BLaER1 (cell line): Measurements from ENCODE around the gene S100A4.

Experiments
- H3K27ac ChIP-seq: shearing (Covaris generic); formaldehyde crosslinking; 2 replicates; pipeline ENCODE4 v1.8.1; 2022
- H3K27me3 ChIP-seq: shearing (Covaris generic); formaldehyde crosslinking; 2 replicates; pipeline ENCODE4 v1.8.1; 2022
- H3K36me3 ChIP-seq: shearing (Covaris generic); formaldehyde crosslinking; 2 replicates; pipeline ENCODE4 v1.8.1; 2022
- H3K4me1 ChIP-seq: shearing (Covaris generic); formaldehyde crosslinking; 2 replicates; pipeline ENCODE4 v1.8.1; 2022
- H3K4me2 ChIP-seq: shearing (Covaris generic); formaldehyde crosslinking; 2 replicates; pipeline ENCODE4 v1.8.1; 2022
- H3K4me3 ChIP-seq: shearing (Covaris generic); formaldehyde crosslinking; 2 replicates; pipeline ENCODE4 v1.8.1; 2022
- H3K9ac ChIP-seq: shearing (Covaris generic); formaldehyde crosslinking; 2 replicates; pipeline ENCODE4 v1.8.1; 2022
- H3K9me3 ChIP-seq: shearing (Covaris generic); formaldehyde crosslinking; 2 replicates; pipeline ENCODE4 v1.8.1; 2022
- H4K20me1 ChIP-seq: shearing (Covaris generic); formaldehyde crosslinking; 2 replicates; pipeline ENCODE4 v1.8.1; 2022
- Cebpa-rat ChIP-seq: shearing (Covaris generic); IDR thresholded peaks from 2 replicates; pipeline ENCODE4 v1.8.1; 2022

S100A4 gene

DNA sequence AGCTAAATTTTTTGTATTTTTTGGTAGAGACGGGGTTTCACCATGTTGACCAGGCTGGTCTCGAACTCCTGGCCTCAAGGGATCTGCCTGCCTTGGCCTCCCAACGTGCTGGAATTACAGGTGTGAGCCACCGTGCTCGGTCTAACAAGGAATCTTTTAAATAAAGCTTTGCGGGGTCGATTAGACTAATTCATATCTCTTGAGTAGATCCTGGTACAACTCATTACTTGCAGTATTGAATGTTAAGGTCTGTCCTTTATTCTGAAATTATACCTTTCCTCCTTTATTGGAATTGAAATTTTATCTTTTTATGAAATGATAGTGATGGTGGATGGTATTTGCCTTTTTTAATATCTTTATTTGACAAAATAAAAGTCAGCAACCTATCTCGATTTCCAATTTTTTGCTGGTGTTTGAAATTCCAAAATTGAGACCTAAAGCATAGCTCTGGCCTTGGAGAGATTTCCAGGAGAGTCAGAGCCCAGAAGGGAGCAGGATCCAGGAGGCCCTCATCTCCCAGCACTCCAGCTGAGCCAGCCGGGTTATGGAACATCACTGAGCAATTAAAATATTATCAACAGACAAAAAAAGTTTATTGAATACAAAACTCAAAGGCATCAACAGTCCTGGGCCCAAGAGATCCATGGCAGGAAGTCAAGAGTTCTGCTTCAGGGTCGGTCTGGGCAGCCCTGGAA, 15.3 kb upstream of the S100A4 start:
- no peak for TF ChIP-seq Cebpa-rat
- Histone ChIP-seq H3K36me3 (no peaks in the 10 kb centered on the region), H3K9me3 (no peaks in the 10 kb centered on the region), H3K4me2 (no peak overlapping the region), H3K4me3 (no peak overlapping the region), H3K9ac (no peak overlapping the region), H3K4me1 (peaks cover 23% of the 10 kb centered on the region), H4K20me1 (no peaks in the 10 kb centered on the region), H3K27me3 (no peaks in the 10 kb centered on the region), H3K27ac (no peak overlapping the region)

DNA sequence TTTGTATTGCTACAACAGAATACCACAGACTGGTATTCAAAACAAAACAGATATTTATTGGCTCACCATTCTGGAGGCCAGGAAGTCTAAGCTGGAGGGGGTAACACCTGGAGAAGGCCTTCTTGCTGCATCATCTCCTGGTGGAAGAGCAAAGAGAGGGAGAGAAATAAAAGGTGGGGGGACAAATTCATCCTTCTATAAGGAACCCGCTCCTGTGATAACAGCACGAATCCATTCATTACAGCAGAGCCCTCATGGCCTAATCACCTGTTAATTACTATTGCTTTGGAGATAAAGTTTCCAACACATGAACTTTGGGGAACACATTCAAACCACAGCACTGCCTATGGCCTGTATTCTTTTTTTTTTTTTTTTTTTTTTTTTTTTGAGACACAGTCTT, 14.6 kb upstream of the S100A4 start:
- H4K20me1 ChIP-seq = no peaks in the 10 kb centered on the region
- H3K27ac ChIP-seq = no peak overlapping the region
- H3K27me3 ChIP-seq = no peaks in the 10 kb centered on the region
- H3K4me2 ChIP-seq = no peak overlapping the region
- H3K9me3 ChIP-seq = no peaks in the 10 kb centered on the region
- no peak overlapping the region for H3K4me3 ChIP-seq
- peaks cover 16% of the 10 kb centered on the region for H3K4me1 ChIP-seq
- no peak for TF ChIP-seq Cebpa-rat
- H3K36me3 ChIP-seq = no peaks in the 10 kb centered on the region
- H3K9ac ChIP-seq = no peak overlapping the region

DNA sequence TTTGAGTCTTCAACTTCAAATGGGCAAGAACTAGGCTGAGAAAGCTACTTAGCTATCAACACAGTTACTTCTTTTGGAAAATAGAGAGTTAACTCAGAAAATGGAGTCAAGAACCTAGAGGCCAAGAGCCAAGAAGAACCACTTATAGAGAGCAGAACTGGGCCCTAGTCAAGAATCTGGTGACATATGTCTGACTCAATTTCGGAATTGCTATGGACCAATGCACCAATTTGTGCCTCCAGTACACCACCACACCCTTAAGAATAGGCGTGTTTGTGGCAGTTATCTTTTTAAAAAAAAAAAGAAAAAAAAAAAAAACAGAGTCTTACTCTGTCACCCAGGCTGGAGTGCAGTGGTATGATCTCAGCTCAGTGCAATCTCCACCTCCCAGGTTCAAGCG, 12.3 kb upstream of the S100A4 start:
- no peak for TF ChIP-seq Cebpa-rat
- Histone ChIP-seq H3K4me3 (no peak overlapping the region), H3K4me1 (peaks cover 16% of the 10 kb centered on the region), H4K20me1 (no peaks in the 10 kb centered on the region), H3K9me3 (no peaks in the 10 kb centered on the region), H3K27me3 (no peaks in the 10 kb centered on the region), H3K27ac (no peak overlapping the region), H3K36me3 (no peaks in the 10 kb centered on the region), H3K4me2 (no peak overlapping the region), H3K9ac (no peak overlapping the region)

DNA sequence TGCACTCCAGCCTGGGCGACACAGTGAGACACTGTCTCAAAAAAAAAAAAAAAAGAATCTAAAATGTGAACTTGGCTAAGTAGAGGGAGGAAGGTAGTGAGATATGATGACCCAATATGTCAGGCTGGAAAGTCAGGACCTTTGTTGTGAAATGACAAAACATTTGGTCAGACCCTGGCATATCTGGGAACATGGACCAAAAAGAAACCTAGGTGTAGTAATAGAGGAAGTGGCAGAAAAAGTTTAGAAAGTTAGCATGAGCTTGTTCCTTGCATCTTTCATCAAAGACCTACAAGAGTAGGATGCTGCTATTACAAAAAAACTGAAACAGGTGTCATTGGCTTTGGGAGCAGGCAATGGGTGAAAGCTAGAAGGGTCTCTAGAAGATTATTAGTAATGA, 10.7 kb upstream of the S100A4 start:
- Histone ChIP-seq H3K27ac (no peak overlapping the region), H3K4me2 (no peak overlapping the region), H3K9me3 (no peaks in the 10 kb centered on the region), H3K9ac (no peak overlapping the region), H3K27me3 (no peaks in the 10 kb centered on the region), H4K20me1 (no peaks in the 10 kb centered on the region), H3K4me1 (peaks cover 17% of the 10 kb centered on the region), H3K36me3 (no peaks in the 10 kb centered on the region), H3K4me3 (no peak overlapping the region)
- no peak for TF ChIP-seq Cebpa-rat

DNA sequence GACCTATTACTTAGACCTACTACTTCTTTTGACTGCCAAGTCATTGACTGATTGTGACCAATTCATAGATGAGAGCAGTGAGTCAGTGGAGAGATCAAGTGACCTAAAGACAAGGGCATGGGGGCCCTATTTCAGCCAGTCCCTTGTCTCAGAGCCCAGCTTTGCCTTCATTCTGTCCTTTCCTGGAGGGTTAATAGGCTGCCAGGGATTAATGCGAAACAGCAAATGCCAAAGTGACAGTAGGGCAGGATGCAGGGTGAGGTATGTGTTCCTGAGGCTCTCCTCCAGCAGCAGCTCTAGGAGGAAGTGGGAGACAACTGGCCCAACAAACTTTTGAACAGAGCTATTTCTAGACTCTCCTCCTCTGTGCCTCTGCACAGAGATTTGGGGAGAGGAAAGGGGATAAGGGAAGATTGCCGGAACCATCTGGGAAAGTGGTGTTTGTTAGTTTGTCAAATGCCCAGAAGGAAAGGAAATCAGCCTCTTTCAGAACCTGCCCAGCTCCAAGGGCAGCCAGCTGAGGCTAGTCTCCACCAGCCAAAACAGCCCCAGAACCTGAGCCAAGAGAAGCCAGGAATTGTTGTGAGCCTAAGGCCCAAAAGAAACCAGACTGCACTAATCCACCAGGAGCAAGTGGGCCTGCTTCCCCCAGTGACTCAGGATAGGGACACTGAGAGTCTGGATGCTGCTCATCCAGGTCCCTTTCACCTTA, 8.4 kb upstream of the S100A4 start:
- Histone ChIP-seq H4K20me1 (no peaks in the 10 kb centered on the region), H3K27me3 (no peaks in the 10 kb centered on the region), H3K4me3 (no peak overlapping the region), H3K36me3 (no peaks in the 10 kb centered on the region), H3K9me3 (no peaks in the 10 kb centered on the region), H3K4me1 (peaks cover 41% of the 10 kb centered on the region), H3K9ac (no peak overlapping the region), H3K27ac (no peak overlapping the region; the same call in 1 of the 2 replicates), H3K4me2 (peak overlapping the region; percentile 43)
- no peak for TF ChIP-seq Cebpa-rat

DNA sequence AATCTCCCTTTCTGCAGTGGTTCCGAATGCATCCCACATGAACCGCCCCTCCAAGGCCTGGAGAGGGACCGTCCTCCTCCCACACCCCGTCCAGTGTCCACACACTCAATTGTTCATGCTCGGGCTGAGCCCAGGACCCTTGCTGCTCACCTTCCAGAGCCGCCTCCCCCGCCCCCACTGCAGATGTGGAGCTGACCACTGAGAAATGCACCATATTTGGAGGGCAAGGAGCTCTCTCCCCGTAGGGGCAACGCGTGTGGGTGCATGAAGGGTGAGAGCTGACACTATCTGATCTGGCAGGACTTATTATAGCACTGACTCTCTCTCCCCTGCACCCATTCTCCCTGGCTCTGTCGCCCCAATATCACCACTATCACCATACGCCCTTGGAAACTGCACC, 7.5 kb upstream of the S100A4 start:
- Histone ChIP-seq H4K20me1 (no peaks in the 10 kb centered on the region), H3K4me1 (peaks cover 49% of the 10 kb centered on the region), H3K9me3 (no peaks in the 10 kb centered on the region), H3K9ac (no peak overlapping the region), H3K36me3 (no peaks in the 10 kb centered on the region), H3K27me3 (no peaks in the 10 kb centered on the region), H3K4me3 (no peak overlapping the region), H3K4me2 (peak overlapping the region; percentile 43), H3K27ac (no peak overlapping the region)
- no peak for TF ChIP-seq Cebpa-rat

DNA sequence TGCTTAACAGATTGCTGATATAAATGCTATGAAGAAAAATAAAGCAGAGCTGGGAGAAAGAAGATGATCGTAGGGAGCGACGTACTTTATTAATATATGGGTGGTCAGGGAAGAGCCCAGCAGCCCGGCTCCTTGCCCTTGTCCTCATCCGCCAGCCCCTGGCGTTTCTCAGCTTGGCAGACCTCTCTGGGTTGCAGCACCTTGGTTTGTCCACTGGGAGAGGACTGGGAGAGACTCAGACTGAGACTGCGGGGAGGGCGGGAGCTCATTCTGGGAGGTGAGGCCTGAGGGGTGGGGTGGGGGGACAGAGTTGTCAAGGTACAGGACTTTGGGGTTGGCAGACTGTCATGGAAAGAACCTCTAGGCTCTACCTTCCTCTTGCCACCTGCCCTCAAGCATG, 6.7 kb upstream of the S100A4 start:
- peaks cover 57% of the 10 kb centered on the region for H3K4me1 ChIP-seq
- H3K4me3 ChIP-seq = no peak overlapping the region
- no peak overlapping the region for H3K4me2 ChIP-seq
- no peaks in the 10 kb centered on the region for H4K20me1 ChIP-seq
- TF ChIP-seq Cebpa-rat = no peak
- H3K9ac ChIP-seq = no peak overlapping the region
- H3K9me3 ChIP-seq = no peaks in the 10 kb centered on the region
- no peaks in the 10 kb centered on the region for H3K36me3 ChIP-seq
- H3K27me3 ChIP-seq = no peaks in the 10 kb centered on the region
- no peak overlapping the region for H3K27ac ChIP-seq

DNA sequence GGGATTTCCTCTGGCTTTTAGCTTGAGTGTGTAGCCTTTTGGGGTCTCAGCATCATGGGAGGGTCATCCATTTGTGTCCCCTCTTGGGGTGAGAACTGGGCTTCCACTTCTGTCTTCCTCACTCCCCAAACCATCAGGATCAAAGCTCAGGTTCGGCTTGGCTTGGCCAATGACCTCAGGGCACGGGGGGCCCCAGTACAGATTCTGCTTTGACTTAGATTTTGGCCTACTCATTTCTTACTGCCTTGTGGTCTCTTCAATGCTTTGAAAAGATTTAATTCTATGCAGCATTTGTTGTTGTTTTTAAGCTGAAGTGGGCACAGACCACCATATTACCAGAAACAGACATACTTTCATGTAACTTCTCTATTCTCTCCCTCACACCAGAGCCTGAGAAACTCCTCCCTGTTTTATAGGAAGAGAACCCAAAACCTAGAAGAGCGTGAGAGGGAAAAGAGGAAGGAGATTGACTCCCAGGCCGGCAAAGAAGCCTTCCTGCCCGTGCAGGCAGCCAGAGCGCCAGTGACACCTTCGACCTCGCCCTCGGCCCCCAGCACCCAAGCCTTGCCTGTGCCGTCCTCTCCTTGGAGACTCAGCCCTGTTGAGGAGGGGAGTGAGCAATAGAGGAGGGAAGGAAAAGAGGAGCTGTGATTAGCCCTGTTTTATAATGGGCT, 5.4 kb upstream of the S100A4 start:
- H4K20me1 ChIP-seq = no peaks in the 10 kb centered on the region
- no peaks in the 10 kb centered on the region for H3K36me3 ChIP-seq
- H3K4me2 ChIP-seq = peak overlapping the region; percentile 86
- peaks cover 71% of the 10 kb centered on the region for H3K4me1 ChIP-seq
- H3K27ac ChIP-seq = no peak overlapping the region
- no peak overlapping the region for H3K9ac ChIP-seq
- no peaks in the 10 kb centered on the region for H3K27me3 ChIP-seq
- TF ChIP-seq Cebpa-rat = no peak
- H3K4me3 ChIP-seq = no peak overlapping the region
- no peaks in the 10 kb centered on the region for H3K9me3 ChIP-seq

DNA sequence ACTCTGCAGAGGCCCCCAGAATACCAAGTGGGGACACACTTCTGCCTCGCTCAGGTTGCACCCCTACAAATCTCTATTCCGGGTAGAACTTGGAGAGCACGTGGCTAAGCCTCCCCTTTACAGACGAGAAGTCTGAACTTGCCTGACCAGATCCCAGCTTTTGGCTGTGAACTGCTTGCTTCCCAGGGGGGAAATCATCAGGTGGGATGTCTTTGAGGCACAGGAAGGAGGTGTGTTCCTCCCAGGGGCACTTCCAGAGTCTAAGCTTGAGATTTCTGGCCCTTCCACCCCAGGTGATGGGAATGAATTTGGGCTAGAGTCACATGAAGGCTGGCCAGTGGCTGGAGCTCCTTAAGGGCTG, 4.8 kb upstream of the S100A4 start:
- TF ChIP-seq Cebpa-rat = no peak
- H4K20me1 ChIP-seq = no peaks in the 10 kb centered on the region
- no peak overlapping the region for H3K27ac ChIP-seq
- no peaks in the 10 kb centered on the region for H3K27me3 ChIP-seq
- H3K9me3 ChIP-seq = no peaks in the 10 kb centered on the region
- H3K4me3 ChIP-seq = no peak overlapping the region
- no peaks in the 10 kb centered on the region for H3K36me3 ChIP-seq
- H3K4me2 ChIP-seq = peak overlapping the region; percentile 86
- H3K9ac ChIP-seq = no peak overlapping the region
- peaks cover 77% of the 10 kb centered on the region for H3K4me1 ChIP-seq

DNA sequence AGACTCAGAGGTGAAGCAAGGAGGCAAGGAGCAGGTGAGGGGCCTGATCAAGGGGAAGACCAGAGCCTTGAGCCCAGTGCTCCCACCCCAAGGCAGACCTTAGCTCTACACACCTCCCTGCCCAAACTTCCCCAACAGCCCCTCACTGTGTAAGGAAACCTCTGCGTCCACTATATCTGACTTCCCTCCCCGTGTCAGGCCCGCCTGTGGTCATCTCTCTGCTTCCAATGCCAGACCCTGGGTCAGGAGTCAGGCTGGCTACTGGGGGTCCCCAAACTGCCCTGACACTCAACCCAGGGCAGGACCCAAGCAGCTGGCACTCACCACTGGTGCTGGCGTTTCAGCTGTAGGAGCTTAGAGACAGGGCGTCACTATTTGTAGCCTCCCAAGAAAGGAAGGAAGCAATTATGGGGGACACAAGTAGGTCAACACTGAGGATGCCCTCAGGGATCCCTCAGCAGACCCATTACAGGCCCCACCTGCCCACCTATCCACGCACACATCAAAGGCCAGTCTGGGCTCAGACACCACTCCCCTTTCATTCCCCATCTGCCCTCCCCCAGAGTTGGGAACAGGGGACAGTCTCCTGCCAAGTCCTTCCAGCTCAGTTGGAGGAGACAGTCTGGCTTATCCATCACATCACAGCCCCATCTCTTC, 4.3 kb upstream of the S100A4 start:
- no peak overlapping the region for H3K27ac ChIP-seq
- no peak overlapping the region for H3K4me3 ChIP-seq
- H3K4me2 ChIP-seq = peak overlapping the region; percentile 86
- H3K9ac ChIP-seq = no peak overlapping the region
- H3K27me3 ChIP-seq = no peaks in the 10 kb centered on the region
- H3K4me1 ChIP-seq = peaks cover 82% of the 10 kb centered on the region
- no peaks in the 10 kb centered on the region for H3K36me3 ChIP-seq
- H4K20me1 ChIP-seq = no peaks in the 10 kb centered on the region
- TF ChIP-seq Cebpa-rat = no peak
- no peaks in the 10 kb centered on the region for H3K9me3 ChIP-seq
